ENCODE data around the gene NUDT17.

- no peak for TF ChIP-seq CTCF (conservative IDR thresholded peaks at IDR 0.05; ENCODE audit: low read length)
- no peak for TF ChIP-seq EZH2phosphoT487 (IDR thresholded peaks at IDR 0.05; ENCODE audit: borderline replicate concordance)
Measured at GRCh38 chr1:145824499-145824842, 21.0 kb upstream of the NUDT17 start.
